ENCODE results near the gene PDGFB.

GRCh38 chr22:39216143-39216490 lies 28.7 kb downstream of the PDGFB start:
- TF ChIP-seq, protein P1, sequence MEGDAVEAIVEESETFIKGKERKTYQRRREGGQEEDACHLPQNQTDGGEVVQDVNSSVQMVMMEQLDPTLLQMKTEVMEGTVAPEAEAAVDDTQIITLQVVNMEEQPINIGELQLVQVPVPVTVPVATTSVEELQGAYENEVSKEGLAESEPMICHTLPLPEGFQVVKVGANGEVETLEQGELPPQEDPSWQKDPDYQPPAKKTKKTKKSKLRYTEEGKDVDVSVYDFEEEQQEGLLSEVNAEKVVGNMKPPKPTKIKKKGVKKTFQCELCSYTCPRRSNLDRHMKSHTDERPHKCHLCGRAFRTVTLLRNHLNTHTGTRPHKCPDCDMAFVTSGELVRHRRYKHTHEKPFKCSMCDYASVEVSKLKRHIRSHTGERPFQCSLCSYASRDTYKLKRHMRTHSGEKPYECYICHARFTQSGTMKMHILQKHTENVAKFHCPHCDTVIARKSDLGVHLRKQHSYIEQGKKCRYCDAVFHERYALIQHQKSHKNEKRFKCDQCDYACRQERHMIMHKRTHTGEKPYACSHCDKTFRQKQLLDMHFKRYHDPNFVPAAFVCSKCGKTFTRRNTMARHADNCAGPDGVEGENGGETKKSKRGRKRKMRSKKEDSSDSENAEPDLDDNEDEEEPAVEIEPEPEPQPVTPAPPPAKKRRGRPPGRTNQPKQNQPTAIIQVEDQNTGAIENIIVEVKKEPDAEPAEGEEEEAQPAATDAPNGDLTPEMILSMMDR (IDR thresholded peaks at IDR 0.05 in 8 of 11, conservative IDR thresholded peaks at IDR 0.05 in 3 of 11) = no peak
- no peak for TF ChIP-seq POLR2A (IDR thresholded peaks at IDR 0.05)
- no peak for TF ChIP-seq POLR2AphosphoS5 (IDR thresholded peaks at IDR 0.05)
